Activated CD4-positive, alpha-beta T cell treated with anti-CD3 and anti-CD28 coated beads, Interleukin-2, amount 50 U/mL, for 1 hour (primary cell): ENCODE results near the gene NACA.

ENCODE experiments used
- DNase-seq: peaks from one replicate; pipeline ENCODE4 v3.0.0-alpha.2; 2020

Gene NACA

GRCh38 chr12:56687223-56688128 lies 37.6 kb downstream of the NACA start:
- DNase-seq = peak; percentile 58

- no peak for DNase-seq
Measured at GRCh38 chr12:56684745-56685359, 40.2 kb downstream of the NACA start.

GRCh38 chr12:56682323-56682722 lies 42.8 kb downstream of the NACA start:
- no peak for DNase-seq

GRCh38 chr12:56679883-56680575 lies 45.1 kb downstream of the NACA start:
- no peak for DNase-seq

- no peak for DNase-seq
Measured at GRCh38 chr12:56678852-56679251, 46.2 kb downstream of the NACA start.

- DNase-seq = no peak
Measured at GRCh38 chr12:56677680-56678079, 47.4 kb downstream of the NACA start.

- no peak for DNase-seq
Measured at GRCh38 chr12:56676851-56677580, 48.1 kb downstream of the NACA start.

- DNase-seq = no peak
Measured at GRCh38 chr12:56671608-56672007, 53.5 kb downstream of the NACA start.

GRCh38 chr12:56670836-56671235 lies 54.3 kb downstream of the NACA start:
- no peak for DNase-seq

- DNase-seq = no peak
Measured at GRCh38 chr12:56668197-56668457, 57.0 kb downstream of the NACA start.
